GM12873 (cell line): ENCODE data around the gene PRRT2.

ENCODE experiments used
- CTCF ChIP-seq: IDR thresholded peaks from 2 replicates; pipeline ENCODE4 v1.5.1; 2012; ENCODE audit warnings: low read depth, mild to moderate bottlenecking, moderate library complexity, low read length, control low read depth; ENCODE audit not compliant: insufficient read depth; ENCODE audit errors: missing control alignments

Gene PRRT2

GRCh38 chr16:29774730-29775129 is 37.3 kb upstream of the PRRT2 start:
- TF ChIP-seq CTCF, result no peak

GRCh38 chr16:29775742-29776408 is 36.1 kb upstream of the PRRT2 start:
- TF ChIP-seq CTCF, result no peak

GRCh38 chr16:29777576-29778350 is 34.2 kb upstream of the PRRT2 start, which contains the start of gene ZG16:
Gene ZG16, plus strand, starts transcription at chr16:29778256. Its CDS starts 1,011 bp downstream, at chr16:29779267.
- TF ChIP-seq CTCF, result no peak

- no peak for TF ChIP-seq CTCF
Observed at GRCh38 chr16:29779474-29779873, 32.5 kb upstream of the PRRT2 start.

- TF ChIP-seq CTCF, result no peak
Observed at GRCh38 chr16:29784157-29784556, 27.8 kb upstream of the PRRT2 start.

GRCh38 chr16:29784901-29785500 is 27.0 kb upstream of the PRRT2 start:
- TF ChIP-seq CTCF, result peak; percentile 97

- TF ChIP-seq CTCF, result no peak
Observed at GRCh38 chr16:29789775-29790182, 22.2 kb upstream of the PRRT2 start.
